Nephron progenitor cell (in vitro differentiated cells): ENCODE measurements around the gene CTSD.

Experiments used
- DNase-seq: peaks from one replicate; pipeline ENCODE4 v3.0.0; 2021
- H3K27ac Mint-ChIP-seq: 2 replicates; pipeline ENCODE4 v1.8.0; 2021; ENCODE audit warnings: mild to moderate bottlenecking, moderate library complexity, mixed read lengths
- H3K27me3 Mint-ChIP-seq: 2 replicates; pipeline ENCODE4 v1.8.0; 2021; ENCODE audit warnings: mild to moderate bottlenecking, low read depth, mixed read lengths; ENCODE audit not compliant: poor library complexity
- H3K36me3 Mint-ChIP-seq: 2 replicates; pipeline ENCODE4 v1.8.0; 2021; ENCODE audit warnings: low read depth, mixed read lengths
- H3K4me1 Mint-ChIP-seq: 2 replicates; pipeline ENCODE4 v1.8.0; 2021; ENCODE audit warnings: mixed read lengths
- H3K4me3 Mint-ChIP-seq: 2 replicates; pipeline ENCODE4 v1.8.0; 2021; ENCODE audit warnings: mild to moderate bottlenecking, moderate library complexity, mixed read lengths
- H3K9me3 Mint-ChIP-seq: 2 replicates; pipeline ENCODE4 v1.8.0; 2021; ENCODE audit warnings: mild to moderate bottlenecking, moderate library complexity, mixed read lengths
- TF ChIP-seq, protein P1 (sequence below): fragments of 200-600 bp; sonication (generic); IDR thresholded peaks from 2 replicates; pipeline ENCODE4 v1.5.0; 2021; ENCODE audit warnings: antibody characterized with exemption

The CTSD gene

GRCh38 chr11:1708716-1709115, 55.0 kb downstream of the CTSD start:
- Mint-ChIP-seq H3K4me3 (no peak overlapping the region), H3K9me3 (peaks cover 15% of the 10 kb centered on the region), H3K36me3 (no peaks in the 10 kb centered on the region), H3K27me3 (peaks cover 58% of the 10 kb centered on the region), H3K27ac (no peak overlapping the region), H3K4me1 (peaks cover 7% of the 10 kb centered on the region)
- TF ChIP-seq, protein P1, sequence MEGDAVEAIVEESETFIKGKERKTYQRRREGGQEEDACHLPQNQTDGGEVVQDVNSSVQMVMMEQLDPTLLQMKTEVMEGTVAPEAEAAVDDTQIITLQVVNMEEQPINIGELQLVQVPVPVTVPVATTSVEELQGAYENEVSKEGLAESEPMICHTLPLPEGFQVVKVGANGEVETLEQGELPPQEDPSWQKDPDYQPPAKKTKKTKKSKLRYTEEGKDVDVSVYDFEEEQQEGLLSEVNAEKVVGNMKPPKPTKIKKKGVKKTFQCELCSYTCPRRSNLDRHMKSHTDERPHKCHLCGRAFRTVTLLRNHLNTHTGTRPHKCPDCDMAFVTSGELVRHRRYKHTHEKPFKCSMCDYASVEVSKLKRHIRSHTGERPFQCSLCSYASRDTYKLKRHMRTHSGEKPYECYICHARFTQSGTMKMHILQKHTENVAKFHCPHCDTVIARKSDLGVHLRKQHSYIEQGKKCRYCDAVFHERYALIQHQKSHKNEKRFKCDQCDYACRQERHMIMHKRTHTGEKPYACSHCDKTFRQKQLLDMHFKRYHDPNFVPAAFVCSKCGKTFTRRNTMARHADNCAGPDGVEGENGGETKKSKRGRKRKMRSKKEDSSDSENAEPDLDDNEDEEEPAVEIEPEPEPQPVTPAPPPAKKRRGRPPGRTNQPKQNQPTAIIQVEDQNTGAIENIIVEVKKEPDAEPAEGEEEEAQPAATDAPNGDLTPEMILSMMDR, result no peak
- DNase-seq, result no peak

DNA sequence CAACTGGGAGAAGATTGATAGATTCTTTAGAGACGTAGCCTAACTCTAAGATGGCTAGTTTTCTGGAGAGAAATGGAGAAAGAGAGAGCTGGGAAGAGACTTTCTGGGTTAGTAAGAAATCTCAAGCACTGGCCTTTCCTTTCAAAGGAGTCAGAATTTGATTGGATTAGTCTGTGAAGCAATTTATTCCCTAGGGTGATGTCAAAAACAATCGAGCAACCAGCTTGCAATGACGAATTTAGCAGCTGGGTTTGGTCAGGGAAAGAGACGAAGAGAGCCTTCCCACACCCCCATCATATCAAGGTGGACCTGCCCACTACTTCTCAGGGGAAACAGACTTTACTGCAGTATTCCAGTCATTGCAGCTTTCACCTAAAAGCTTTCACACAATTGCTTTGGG, 56.0 kb downstream of the CTSD start:
- TF ChIP-seq, protein P1, result no peak

DNA sequence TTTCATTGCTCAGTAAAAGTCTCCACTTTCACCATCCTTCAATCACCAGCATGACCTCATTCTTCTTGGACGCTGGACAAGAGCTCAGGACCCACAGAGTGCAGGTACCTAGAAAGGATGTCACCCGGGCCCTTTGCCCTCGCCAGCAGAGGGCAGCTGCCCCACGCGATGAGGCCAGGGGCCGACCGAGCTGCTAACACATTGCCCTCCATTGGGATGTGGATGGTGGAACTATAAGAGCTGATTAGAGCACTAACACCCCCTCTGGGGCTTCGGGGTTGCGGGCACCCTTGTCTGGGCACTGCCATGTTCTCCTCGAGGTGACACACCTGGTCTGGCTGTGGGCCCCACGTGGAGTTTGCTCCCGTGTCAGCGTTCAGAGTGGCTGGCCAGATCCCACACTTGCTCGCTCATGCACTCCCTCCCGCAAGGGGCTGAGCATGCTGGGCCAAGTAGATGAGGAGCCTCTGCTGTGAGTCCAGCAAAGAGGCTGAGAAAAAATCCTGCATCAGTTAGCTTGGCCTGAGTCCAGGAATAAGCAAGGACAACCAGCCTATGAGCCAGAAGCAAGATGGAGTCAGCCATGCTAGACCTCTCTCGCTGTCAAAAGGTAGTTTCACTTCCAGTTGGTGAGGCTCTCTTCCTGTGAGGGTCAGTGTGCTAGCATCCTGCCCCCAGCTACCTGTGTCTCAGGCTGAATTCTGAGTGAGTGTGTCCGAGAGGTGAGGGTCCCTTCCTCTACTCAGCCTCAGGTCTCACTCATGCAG, 56.9 kb downstream of the CTSD start:
- Mint-ChIP-seq H3K4me3 (no peak overlapping the region), H3K36me3 (no peaks in the 10 kb centered on the region), H3K27ac (no peak overlapping the region), H3K4me1 (peaks cover 7% of the 10 kb centered on the region), H3K9me3 (peaks cover 20% of the 10 kb centered on the region), H3K27me3 (peaks cover 61% of the 10 kb centered on the region)
- DNase-seq, result no peak
- TF ChIP-seq, protein P1, result no peak

More for the DNA sequence above, 56.0 kb downstream of the CTSD start:
- peaks cover 15% of the 10 kb centered on the region for H3K9me3 Mint-ChIP-seq
- no peak for DNase-seq
- peaks cover 7% of the 10 kb centered on the region for H3K4me1 Mint-ChIP-seq
- H3K27me3 Mint-ChIP-seq, result peaks cover 60% of the 10 kb centered on the region
- H3K27ac Mint-ChIP-seq, result no peak overlapping the region
- H3K4me3 Mint-ChIP-seq, result no peak overlapping the region
- H3K36me3 Mint-ChIP-seq, result no peaks in the 10 kb centered on the region

- Mint-ChIP-seq H3K36me3 (no peaks in the 10 kb centered on the region), H3K27ac (no peak overlapping the region), H3K4me3 (no peak overlapping the region)
These were observed 58.3 kb downstream of the CTSD start for GRCh38 chr11:1705126-1706052.

DNA sequence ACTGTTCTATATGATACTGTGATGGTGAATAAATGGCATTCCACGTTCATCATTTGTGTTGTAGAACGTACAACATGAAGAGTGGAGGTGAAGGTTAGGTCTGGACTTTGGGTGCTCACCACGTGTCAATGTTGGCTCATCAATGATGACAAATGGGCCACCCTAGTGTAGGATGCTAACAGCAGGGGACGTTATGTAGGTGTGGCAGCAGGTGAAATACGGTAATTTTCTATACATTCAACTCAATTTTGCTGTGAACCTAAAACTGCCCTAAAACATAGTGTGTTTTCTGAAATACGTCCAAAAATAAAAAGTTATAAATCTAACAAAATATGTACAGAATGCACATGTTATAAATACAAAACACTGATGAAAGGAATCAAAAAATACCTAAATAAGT, 60.6 kb downstream of the CTSD start:
- H3K27ac Mint-ChIP-seq, result no peak overlapping the region
- no peak overlapping the region for H3K4me3 Mint-ChIP-seq
- H3K9me3 Mint-ChIP-seq, result peaks cover 25% of the 10 kb centered on the region
- H3K27me3 Mint-ChIP-seq, result peaks cover 47% of the 10 kb centered on the region
- no peak for DNase-seq
- TF ChIP-seq, protein P1, result no peak
- no peaks in the 10 kb centered on the region for H3K36me3 Mint-ChIP-seq
- peaks cover 7% of the 10 kb centered on the region for H3K4me1 Mint-ChIP-seq

More at GRCh38 chr11:1705126-1706052, 58.3 kb downstream of the CTSD start:
- Mint-ChIP-seq H3K9me3 (peaks cover 27% of the 10 kb centered on the region), H3K27me3 (peaks cover 50% of the 10 kb centered on the region), H3K4me1 (peaks cover 7% of the 10 kb centered on the region)
- no peak for DNase-seq
- TF ChIP-seq, protein P1, result no peak
